Left lung (tissue), 10 donors: ENCODE measurements around the gene DSC1. TPM values are rescaled to one million over a fixed set of nuclear protein-coding genes. Genes with fewer than 3 reads are reported as not detected.

ENCODE experiments used
- ATAC-seq: fragments of 200-7000 bp; cut with Tn5 transposase; one replicate; pipeline ENCODE4 v1.9.1; 2020; ENCODE audit warnings: moderate library complexity
- DNase-seq, 4 donors: peaks; one replicate each; pipeline ENCODE4 v3.0.0-alpha.2; 2013 to 2020
- H3K27ac ChIP-seq, 2 donors: fragments of 200-600 bp; sonication (generic) in 1 of 2; one replicate each; pipeline versions ENCODE4 v1.5.0 to v1.8.0; 2020 to 2021
- H3K27me3 ChIP-seq, 2 donors: fragments of 200-600 bp; sonication (generic) in 1 of 2; one replicate each; pipeline versions ENCODE4 v1.5.0 to v1.8.0; 2020 to 2021
- H3K36me3 ChIP-seq, 2 donors: fragments of 200-600 bp; sonication (generic) in 1 of 2; one replicate each; pipeline versions ENCODE4 v1.5.0 to v1.8.0; 2020 to 2021
- H3K4me1 ChIP-seq, 2 donors: fragments of 200-600 bp; one replicate each; pipeline ENCODE4 v1.8.0; 2021
- H3K4me3 ChIP-seq, 2 donors: fragments of 200-600 bp; sonication (generic) in 1 of 2; one replicate each; pipeline versions ENCODE4 v1.5.0 to v1.8.0; 2020 to 2021; ENCODE audit warnings: mild to moderate bottlenecking in 1 of 2
- H3K9me3 ChIP-seq, 2 donors: fragments of 200-600 bp; sonication (generic) in 1 of 2; one replicate each; pipeline versions ENCODE4 v1.5.0 to v1.8.0; 2020 to 2021
- CTCF ChIP-seq, 2 donors: fragments of 200-600 bp; sonication (generic) in 1 of 2; IDR thresholded peaks; one replicate each; pipeline versions ENCODE4 v1.5.0 to v1.8.0; 2021; ENCODE audit warnings: antibody characterized with exemption in 2 of 2
- intact Hi-C, 2 donors: fragments of 100-400 bp; cut with DNase I; formaldehyde crosslinking; loops; one replicate each; pipeline versions ENCODE4 v1.11.2 to v1.14.2; 2022
- polyA plus RNA-seq, 6 donors: library from polyadenylated mRNA; unstranded; fragments of 120-200 nt; gene quantifications; one replicate each; pipeline ENCODE4 v1.2.1, GENCODE V29; 2013; ENCODE audit not compliant: insufficient read length in 6 of 6
- total RNA-seq, 2 donors: library from RNA; stranded (reverse); fragmentation: NEBNext Ultra II Directional; extraction: Animal tissue kit (Norgen Biotek cat#: 25700); gene quantifications; one replicate each; pipeline ENCODE4 v1.2.1, GENCODE V29; 2021
- donor health status: DM: no; HTN: yes; CAD: no.
- donor health status: DM: no; HTN: no; CAD: no.

DSC1 gene
- total and polyA plus RNA-seq, 8 donors = 0.07 TPM; not detected in 7

- Histone ChIP-seq H3K4me3 (peak overlapping the region; percentile 49 to 55), H3K4me1 (peaks cover 0 to 8% of the 10 kb centered on the region in 2 donors), H3K9me3 (no peaks in the 10 kb centered on the region), H3K27me3 (peaks cover 0 to 41% of the 10 kb centered on the region in 2 donors), H3K36me3 (no peaks in the 10 kb centered on the region), H3K27ac (peak overlapping the region; percentile 82 to 88)
- TF ChIP-seq CTCF (IDR thresholded peaks at IDR 0.05) = no peak
- DNase-seq = peak in 2 of 4 donors; percentile 5 to 79
- peak; percentile 59 for ATAC-seq
- intact Hi-C loops = no loop called here
Observed at GRCh38 chr18:31100436-31101182, 62.0 kb downstream of the DSC1 start.

- intact Hi-C loops = no loop called here
Observed at GRCh38 chr18:31099450-31100230, 63.0 kb downstream of the DSC1 start.

GRCh38 chr18:31098878-31099277 is 63.8 kb downstream of the DSC1 start:
- no peak for ATAC-seq

More at GRCh38 chr18:31099450-31100230, 63.0 kb downstream of the DSC1 start:
- Histone ChIP-seq H3K36me3 (no peaks in the 10 kb centered on the region), H3K27me3 (peaks cover 0 to 41% of the 10 kb centered on the region in 2 donors), H3K27ac (no peak overlapping the region), H3K9me3 (no peaks in the 10 kb centered on the region), H3K4me1 (peaks cover 0 to 8% of the 10 kb centered on the region in 2 donors), H3K4me3 (peak overlapping the region in 1 of 2 donors; percentile 55)
- DNase-seq (no peak), ATAC-seq (no peak)
- no peak for TF ChIP-seq CTCF (IDR thresholded peaks at IDR 0.05)

GRCh38 chr18:31097666-31098065 is 65.0 kb downstream of the DSC1 start:
- TF ChIP-seq CTCF (IDR thresholded peaks at IDR 0.05) = no peak
- peaks cover 0 to 8% of the 10 kb centered on the region in 2 donors for H3K4me1 ChIP-seq
- no peak for ATAC-seq
- H3K4me3 ChIP-seq = no peak overlapping the region
- DNase-seq = no peak
- H3K9me3 ChIP-seq = no peaks in the 10 kb centered on the region
- peaks cover 0 to 26% of the 10 kb centered on the region in 2 donors for H3K27me3 ChIP-seq
- H3K36me3 ChIP-seq = no peaks in the 10 kb centered on the region
- intact Hi-C loops = no loop called here
- H3K27ac ChIP-seq = no peak overlapping the region

More at GRCh38 chr18:31098878-31099277, 63.8 kb downstream of the DSC1 start:
- Histone ChIP-seq H3K9me3 (no peaks in the 10 kb centered on the region), H3K4me1 (peaks cover 0 to 8% of the 10 kb centered on the region in 2 donors), H3K27ac (no peak overlapping the region), H3K36me3 (no peaks in the 10 kb centered on the region), H3K27me3 (peaks cover 0 to 37% of the 10 kb centered on the region in 2 donors), H3K4me3 (no peak overlapping the region)
- TF ChIP-seq CTCF (IDR thresholded peaks at IDR 0.05) = no peak
- intact Hi-C loops = no loop called here
- no peak for DNase-seq

GRCh38 chr18:31093880-31094279 is 68.8 kb downstream of the DSC1 start:
- Histone ChIP-seq H3K9me3 (no peaks in the 10 kb centered on the region), H3K4me1 (no peaks in the 10 kb centered on the region), H3K36me3 (no peaks in the 10 kb centered on the region), H3K27me3 (no peaks in the 10 kb centered on the region), H3K4me3 (no peak overlapping the region), H3K27ac (no peak overlapping the region)
- DNase-seq = no peak
- intact Hi-C loops = no loop called here
- ATAC-seq = no peak
- TF ChIP-seq CTCF (IDR thresholded peaks at IDR 0.05) = no peak
